Body of pancreas (tissue), 4 donors: Measurements from ENCODE around the gene OR10G7.

Experiments used
- CTCF ChIP-seq, 7 experiments: fragments of 450-650 bp in 4 of 7; fragments of 200-600 bp in 3 of 7; sonication (generic) in 3 of 7; IDR thresholded peaks; one replicate each; pipeline ENCODE4 v1.5.1; 2016 to 2019; ENCODE audit warnings: antibody characterized with exemption in 7 of 7
- POLR2A ChIP-seq, 3 donors: fragments of 450-650 bp; IDR thresholded peaks; one replicate each; pipeline ENCODE4 v1.6.1; 2016; ENCODE audit warnings: antibody characterized with exemption in 3 of 3, mild to moderate bottlenecking in 2 of 3

- TF ChIP-seq POLR2A (IDR thresholded peaks at IDR 0.05) (no peak), CTCF (IDR thresholded peaks at IDR 0.05) (peak; percentile 42 to 80 (median 69))
These were observed 29.9 kb upstream of the OR10G7 start for GRCh38 chr11:124070915-124071622.
